GM21576 (cell line): ENCODE measurements around the gene TUSC2.

ENCODE experiments used
- ATAC-seq: cut with Tn5 transposase; IDR thresholded peaks from one replicate; pipeline ENCODE4 v1.9.1; 2021; ENCODE audit warnings: mild to moderate bottlenecking, moderate library complexity; ENCODE audit not compliant: unreplicated experiment

The TUSC2 gene

DNA sequence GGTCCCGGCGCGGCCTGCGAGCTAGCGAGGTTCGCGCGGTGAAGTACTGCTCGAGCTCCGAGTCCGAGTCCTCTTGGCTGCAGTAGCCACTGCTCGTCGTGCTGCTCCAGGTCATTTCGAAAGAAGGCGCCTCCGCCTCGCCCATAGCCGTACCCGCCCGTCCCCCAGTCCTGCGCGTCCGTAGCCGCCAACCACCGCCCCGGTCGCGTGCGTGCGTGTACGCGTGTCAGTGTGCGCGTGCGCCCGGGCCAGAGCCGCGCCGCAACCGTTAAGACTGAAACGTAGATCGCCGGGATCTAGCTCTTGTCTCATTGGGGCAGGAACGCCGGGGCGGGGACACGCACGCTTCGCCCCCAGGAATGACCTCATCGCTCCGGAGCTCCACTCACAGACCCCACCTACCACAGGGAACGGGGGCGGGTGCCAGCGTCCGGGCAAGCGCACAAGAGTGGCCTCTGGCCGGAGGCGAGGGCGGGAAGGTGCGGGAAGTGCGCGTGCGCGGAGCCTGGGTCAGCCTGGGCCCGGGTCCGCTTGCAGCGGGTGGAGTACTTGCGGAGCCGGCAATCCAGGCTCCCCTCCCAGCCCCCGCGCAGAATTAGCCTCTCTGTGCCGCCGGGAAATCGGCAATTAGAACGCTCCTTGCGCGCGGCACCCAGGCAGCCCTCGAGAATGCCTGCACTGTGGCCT is 9.3 kb upstream of the TUSC2 start:
- peak; percentile 71 for ATAC-seq

DNA sequence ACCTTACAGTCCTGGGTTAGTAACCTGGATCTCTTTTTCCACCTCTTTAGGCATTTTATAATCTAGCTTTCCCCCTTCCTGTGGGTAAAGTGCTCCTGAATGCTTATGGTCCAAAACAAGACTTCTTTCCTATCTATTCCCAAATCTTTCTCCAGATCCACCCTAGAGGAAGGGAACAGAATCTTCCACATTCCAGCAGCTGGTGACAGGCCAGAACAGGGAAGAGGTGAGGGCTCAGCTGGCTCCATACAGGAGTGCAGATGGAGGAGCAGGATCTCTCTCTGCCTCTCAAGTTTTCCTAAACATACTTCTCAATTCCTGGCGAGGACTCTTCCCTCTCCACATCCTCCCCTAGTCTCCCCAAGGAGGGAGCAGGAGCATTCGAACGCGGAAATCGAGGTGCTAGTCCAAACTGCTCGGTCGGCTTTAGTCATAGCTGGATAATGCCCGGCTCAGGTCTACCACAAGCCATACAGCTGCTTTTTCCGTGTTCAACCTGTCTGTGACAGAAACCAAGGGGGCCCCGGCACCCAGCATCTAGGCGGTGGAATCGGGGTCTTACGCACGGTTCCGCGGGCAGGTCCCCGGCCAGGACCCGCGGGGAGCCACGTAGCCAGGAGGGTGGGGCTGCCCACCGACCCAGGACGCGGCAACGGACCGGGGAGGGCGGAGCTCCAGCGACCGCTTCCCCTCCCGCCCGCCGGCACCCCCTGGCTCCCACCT is 8.6 kb upstream of the TUSC2 start:
- peak; percentile 21 for ATAC-seq

DNA sequence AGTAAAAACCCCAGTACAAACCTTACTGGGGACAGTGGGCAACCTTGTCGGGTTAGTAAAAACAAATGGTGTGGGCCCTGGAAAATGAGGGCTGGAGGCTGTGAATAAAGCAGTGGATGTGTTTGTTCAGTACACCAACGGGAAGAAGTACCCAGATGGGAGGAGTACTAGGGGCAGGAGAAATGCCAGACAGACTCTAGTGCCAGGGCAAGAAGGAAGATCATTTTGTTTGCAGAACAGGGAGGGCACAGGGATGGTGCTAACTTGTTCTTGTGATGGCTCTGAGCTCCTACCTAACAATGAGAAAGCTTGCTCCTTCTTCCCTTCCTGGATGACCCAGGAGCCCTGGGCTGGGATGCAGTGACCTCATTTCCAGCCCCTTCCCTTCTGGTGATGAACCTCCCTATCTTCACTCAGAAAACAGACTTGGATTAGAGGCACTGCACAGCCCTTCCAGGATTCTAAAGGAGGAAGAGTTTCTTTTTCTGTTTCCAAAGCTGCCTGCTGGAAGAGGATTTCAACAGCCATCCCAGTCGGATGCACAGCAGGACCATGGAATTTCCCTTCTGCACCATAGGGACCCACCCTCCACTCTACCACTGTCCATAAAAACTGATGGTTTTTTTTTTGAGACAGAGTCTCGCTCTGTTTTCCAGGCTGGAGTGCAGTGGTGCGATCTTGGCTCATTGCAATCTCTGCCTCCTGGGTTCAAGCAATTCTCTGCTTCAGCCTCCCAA is 6.5 kb upstream of the TUSC2 start:
- no peak for ATAC-seq

DNA sequence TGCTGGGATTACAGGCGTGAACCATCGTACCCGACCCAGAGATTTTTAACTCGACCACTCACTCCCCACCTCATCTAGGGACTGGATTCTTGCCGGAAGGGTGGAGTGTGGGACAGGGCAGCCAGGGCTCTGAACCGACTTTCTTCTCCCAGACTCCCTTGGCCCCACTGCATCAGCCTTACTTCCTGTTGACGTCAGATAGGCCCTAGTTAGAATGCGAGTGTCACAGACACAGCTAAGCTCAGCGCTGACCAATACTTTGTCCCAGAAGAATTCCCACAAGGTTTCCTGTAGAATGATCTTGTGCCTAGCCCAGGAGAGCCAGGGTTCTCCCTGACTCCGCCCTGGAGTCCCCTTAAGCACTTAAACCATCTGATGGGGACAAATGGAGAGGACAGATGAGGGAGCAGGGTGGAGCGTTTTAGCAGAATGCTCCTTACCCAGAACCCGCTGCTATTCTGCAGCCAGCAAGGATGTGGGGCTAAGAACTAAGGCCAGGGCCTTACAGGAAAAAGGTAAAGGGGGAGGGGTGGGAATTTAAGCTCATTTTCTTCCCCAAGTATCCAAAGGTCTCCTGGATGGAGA is 5.8 kb upstream of the TUSC2 start:
- no peak for ATAC-seq

DNA sequence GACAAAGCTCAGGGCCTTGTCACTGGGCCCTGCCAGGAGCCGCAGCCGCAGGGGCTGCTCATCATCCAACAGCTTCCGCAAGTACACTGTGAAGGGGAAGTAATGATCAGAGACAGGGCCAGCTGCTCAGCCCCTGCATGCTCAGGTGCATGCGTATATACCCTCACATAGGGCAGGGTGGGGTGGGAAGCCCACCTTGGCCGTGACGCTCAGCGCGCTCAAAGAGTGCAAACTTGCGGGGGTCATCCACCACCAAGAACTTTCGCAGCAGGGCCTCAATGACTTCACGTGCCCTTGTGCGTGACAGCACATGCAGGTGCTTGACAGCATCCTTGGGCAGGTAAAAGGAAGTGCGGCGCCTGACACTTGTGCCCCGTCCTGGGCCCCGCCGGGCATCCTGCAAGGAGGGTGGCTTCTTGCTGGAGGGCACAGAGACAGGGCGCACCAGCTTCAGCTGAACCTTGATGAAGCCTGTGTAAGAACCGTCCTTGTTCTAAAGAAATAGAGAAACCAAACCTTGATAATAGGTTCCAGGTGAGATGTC is 3.4 kb upstream of the TUSC2 start:
- no peak for ATAC-seq

DNA sequence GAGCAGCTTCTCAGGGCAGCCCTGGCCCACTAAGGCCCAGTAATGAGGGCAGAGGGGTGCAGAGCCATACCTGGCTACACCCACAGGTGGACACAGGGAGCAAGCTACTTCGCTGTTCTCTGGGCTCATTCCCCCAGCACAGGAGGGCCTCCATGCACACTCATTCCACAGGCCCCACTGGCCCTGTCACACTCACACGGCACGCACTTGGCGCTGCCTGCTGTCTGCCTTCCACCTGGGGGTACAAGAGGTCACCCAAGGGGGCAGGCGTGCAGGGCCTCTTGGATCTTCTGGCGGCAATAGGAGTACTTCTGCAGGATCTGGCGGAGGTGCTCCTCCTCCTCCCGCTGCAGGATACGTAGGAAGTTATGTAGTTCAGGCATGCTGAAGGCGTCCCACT is 2.3 kb upstream of the TUSC2 start:
- ATAC-seq = no peak

DNA sequence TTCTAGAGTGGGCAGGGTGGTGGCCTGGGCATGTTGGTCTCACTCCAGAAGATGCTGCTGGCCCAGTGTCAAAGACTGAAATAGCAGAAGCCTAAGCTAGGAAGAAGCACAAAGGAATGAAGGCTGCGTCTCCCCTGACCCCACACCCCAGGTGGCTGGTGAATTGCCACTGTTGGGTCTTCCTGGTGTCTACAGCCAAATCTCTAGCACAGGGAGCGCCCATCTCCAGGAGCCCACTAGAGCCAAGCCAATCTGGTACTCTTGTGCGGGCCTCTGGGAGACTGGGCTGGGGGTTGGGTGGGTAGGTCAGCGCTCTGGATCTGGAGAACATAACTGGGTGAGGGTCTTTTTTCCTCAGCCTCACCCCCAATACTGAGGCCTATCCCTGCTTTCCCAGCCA is 894 bp downstream of the TUSC2 start:
- ATAC-seq = no peak

DNA sequence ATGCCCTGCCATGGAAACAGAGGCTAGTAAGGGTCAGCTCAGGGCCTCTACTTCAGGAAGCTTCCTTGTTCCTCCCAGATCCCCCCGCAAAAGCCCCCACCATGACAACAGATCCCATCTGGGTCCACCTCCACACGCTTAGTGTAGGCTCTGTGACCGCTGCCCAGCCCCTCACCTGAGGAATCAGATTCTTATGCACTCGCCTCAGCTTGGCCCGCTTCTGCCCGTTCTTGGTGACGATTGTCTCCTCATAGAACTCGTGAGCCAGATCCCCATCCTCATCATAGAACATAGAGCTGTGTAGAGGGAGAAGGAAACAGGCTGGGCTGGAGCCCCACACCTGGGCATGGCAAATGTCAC is 1.9 kb downstream of the TUSC2 start:
- ATAC-seq = no peak

DNA sequence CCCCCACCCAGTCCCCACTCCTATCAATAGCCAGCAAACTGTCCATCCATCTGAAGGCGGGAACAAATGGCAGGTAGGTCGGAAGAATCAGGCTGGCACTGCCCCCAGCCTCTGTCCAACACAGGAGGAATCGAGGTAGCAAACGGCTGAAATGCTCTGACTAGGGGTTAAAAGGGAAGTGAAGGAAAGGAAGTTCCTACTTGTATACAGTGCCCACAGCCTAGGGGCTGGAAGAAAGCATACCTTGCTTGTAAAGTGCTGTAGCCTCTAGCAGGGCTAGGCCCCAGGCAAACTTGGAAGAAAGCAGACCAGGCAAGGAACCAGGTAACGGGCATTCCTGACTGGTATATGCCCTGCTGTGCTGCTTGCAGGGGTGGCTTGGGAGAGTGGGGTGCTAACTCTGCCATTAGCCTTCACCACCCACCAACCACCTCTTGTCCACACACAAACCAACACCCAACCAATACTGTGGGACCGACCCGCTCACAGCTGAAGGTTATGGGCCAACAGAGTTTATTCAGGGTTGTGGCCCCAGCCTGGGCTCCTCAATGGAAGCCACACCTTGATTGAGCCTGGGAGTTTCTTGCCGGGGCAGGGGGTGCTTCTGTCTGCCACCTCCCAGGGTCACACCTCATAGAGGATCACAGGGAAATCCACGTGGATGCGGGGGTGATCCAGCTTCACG is 2.4 kb downstream of the TUSC2 start:
- ATAC-seq = no peak

DNA sequence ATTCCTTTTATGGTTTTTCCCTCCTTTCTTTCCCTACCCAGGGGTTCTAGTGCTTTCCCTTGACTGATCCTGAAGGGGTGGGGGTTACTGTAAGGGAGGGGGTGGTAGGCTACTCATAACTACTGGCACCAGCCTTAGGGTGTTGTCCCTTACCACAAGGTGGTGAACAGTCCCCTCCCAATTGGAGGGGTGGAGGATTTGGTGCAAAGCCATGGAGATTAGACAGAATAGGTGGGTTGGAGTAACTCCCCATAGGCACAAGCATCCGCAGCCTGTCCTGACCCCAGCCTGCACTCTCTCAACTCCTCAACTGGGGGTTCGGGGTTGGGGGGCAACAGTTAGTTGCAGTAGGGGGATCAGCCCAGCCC is 2.9 kb downstream of the TUSC2 start:
- ATAC-seq = no peak

DNA sequence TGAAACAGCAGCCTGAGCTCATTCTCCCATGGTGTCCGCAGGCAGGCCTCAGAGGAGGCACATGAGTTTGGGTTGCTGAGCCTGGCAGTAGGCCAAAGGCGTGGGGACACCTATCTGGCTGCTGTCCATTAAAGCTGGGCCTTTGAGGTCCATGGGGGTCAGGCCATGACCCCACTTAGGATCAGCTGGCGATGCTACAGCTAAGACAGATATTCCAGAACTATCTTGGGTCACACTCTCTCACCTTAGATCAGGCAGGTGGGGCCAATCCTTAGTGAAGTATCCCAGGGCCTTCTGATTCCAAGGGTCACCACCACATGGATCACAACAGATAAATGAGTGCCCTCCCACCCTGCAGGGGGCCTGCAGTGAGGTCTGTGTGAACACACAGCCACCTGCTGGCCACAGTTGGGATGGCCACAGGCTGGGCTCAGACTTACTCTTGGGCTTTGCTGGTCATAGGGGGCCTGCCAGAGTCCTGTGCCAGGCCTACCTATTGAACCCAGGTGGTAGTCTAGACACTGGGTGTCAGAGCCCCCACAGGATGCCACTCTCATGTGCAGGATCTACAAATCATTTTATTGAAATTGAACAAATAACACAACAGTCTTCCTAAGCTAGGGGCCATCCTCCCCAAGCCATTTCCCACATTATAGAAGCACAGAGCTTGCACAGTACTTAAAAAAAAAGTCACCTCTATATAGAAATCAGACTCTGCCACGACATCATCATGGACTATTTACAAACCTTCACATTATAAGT is 3.5 kb downstream of the TUSC2 start:
- no peak for ATAC-seq

DNA sequence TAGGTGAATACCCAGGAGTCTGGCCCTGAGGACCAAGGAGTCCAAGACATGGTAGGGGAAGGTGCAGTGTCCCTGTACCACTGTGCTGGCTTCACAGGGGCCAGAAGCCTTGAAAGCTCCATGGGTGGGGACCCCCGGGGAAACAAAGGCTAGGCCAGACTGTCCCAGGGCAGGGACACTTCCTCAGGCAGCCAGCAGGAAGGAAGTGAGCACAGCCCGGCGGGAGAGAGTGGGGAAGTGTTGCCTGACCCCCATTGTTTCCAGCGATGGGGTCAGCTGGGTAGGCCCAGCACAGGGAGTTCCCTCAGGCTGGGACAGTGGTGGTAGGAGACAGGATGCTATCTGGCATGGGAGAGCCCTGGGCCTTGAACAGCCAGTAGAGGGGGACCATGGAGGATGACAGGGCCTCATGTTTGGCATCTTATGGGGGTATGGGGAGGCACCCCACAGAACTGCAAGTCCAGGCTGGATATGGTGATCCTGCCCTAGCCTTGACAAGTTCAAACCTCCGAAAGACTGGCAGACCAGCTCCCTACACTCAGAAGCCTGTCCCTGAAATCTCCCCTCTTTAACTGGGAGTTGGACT is 4.3 kb downstream of the TUSC2 start:
- no peak for ATAC-seq

DNA sequence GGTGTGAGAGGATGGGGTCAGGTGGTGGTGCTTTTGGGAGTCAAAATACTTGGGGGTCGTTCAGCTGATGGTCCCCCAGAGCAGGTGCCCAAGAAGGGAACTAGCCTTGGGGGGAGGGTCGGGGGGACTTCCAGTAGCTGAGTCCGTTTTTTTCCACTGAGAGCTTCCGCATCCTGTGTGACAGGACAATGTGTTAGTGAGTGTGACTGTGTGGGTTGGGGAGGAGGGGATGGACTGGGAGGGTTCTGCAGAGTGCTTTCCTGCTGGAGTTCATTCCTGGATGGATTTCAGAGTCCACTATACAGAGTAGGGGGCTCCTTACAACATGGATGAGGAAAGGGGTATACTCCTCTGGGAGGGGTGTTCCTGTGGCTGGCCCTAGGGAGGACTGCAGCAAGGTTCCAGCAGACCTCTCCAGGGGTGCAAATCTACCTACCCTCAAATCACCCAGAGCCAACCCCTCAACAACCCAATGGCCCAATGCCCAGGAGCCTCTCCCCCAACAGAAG is 4.9 kb downstream of the TUSC2 start:
- ATAC-seq = no peak

DNA sequence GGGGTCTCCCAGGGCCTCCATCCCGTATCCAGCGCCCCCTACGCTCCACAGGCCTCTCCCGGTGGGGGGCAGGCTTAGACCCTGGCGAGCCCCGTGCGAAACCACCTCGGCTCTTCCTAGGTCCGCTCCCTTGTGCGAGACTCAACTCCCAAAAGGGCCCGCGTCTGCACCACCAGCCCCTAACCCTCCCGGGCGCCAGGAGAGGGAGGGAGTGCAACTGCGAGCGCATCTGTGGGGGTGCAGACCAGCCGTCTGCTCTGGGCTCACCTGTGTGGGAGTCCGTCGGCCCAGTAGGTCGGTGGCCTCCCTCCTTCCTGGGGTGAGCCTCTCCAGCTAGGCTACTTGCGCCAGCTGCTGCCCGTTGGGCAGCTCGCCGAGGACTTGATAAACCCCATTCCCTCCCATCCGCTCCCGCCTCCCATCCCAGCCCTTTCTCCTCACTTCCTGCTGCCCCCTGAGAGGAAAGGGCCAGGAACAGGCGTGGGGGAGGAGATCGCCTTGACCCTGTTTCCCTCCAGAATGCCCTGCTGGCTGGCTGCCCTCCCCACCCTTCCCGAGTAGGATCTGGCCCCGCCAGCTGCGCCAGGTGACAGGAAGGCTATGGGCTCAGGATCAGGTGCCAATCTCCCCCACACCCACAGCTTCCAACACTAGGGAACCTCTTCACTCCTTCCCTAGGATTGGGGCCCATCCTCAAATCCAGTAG is 5.5 kb downstream of the TUSC2 start, which contains the start of gene HYAL2:
HYAL2 (minus strand) TSS at position 360 of the 706 bp plus-strand sequence. CDS start 2,256 bp downstream, outside the sequence.
- no peak for ATAC-seq

DNA sequence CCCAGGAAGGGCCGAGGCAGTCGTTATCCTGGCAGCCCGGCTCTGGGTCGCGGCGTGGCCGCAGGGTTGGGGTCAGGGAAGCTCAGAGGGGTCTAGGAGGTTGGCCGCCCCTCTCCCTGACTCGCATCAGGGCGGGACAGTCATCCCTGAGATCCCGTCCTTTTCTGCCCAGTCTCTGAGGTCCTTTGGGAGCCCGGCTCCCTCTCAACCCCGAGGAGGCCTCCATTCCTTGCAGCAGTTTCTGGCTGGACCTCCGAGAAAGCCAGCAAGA is 6.0 kb downstream of the TUSC2 start:
- no peak for ATAC-seq

DNA sequence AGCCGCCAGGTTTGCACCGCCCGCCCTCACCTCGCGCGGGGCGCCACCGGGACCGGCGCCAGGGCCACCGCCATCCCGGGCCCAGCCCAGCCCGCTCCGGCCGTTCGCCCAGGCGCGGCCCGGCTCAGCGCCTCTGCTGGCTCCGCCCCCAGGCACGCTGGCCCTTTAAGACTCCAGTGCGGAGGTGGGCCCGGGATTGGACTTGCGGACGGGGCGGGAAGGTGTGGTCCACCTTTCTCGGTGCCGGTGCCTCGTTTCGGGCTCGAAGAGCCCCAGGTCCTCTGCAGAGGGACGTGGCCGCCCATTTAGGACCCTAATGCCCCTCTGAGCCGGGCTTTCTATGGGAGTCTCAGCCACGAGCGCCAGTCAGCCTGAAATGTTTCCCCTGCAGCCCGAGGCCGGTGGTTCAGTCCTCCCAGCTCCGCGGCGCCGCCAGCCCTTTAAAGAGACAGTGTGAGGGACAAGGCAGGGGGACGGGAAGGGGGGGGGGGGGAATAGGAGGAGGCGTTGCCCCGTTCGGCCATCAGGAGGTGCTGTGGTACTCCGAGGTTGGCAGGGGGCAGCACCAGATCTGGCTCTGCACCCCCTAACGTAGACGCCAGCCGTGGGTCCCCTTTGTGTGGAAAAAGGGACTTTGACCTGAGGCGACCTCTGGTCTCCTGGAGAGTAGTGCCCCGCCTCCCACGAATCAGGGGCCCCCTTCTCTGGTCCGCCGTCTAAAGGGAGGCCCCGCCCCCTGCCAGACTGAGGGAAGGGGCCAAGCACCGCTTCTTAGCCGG is 6.5 kb downstream of the TUSC2 start:
- ATAC-seq = peak; percentile 61

DNA sequence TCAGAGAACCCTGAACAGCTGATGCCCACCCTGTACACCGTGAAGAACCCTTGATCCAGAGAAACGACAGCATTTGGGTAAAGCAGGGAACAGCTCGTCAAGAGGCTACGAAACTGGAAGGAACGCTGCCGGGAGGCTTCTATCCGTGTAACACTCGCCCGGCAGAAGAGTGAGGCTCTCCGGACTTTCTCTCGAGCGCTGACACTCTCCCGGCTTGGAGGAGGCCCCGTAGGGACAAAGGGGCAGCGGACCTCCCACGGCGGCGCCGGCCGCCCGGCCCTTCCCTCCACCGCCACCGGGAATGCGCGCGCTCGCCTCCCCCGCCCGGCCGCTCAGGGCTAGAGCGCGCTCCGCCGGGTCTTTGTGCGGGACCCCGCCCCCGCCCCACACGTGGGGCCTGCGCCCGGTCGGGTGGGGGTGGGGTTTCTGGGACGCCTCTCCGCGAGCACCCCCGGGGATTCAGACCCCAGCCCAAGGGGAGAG is 7.1 kb downstream of the TUSC2 start:
- ATAC-seq = peak; percentile 37
